Mesothelial cell of epicardium (in vitro differentiated cells): ENCODE results near the gene VPS26B. TPM values are rescaled to one million over a fixed set of nuclear protein-coding genes. Genes with fewer than 3 reads are reported as not detected.

Experiments used
- DNase-seq, 2 experiments: peaks; one replicate each; pipeline ENCODE4 v3.0.0; 2021; ENCODE audit warnings: low spot score in 2 of 2; ENCODE audit not compliant: unreplicated experiment in 2 of 2
- H3K27ac Mint-ChIP-seq: 2 replicates; pipeline ENCODE4 v1.8.0; 2021; ENCODE audit warnings: mixed read lengths
- H3K27me3 Mint-ChIP-seq: 2 replicates; pipeline ENCODE4 v1.8.0; 2021; ENCODE audit warnings: low read depth, mixed read lengths
- H3K36me3 Mint-ChIP-seq: 2 replicates; pipeline ENCODE4 v1.8.0; 2021; ENCODE audit warnings: mixed read lengths
- H3K4me1 Mint-ChIP-seq: 2 replicates; pipeline ENCODE4 v1.8.0; 2021; ENCODE audit warnings: mixed read lengths
- H3K4me3 Mint-ChIP-seq: 2 replicates; pipeline ENCODE4 v1.8.0; 2021; ENCODE audit warnings: mild to moderate bottlenecking, moderate library complexity, mixed read lengths
- H3K9me3 Mint-ChIP-seq: 2 replicates; pipeline ENCODE4 v1.8.0; 2021; ENCODE audit warnings: mixed read lengths
- CTCF ChIP-seq: fragments of 200-600 bp; sonication (generic); IDR thresholded peaks from one replicate; pipeline ENCODE4 v1.5.0; 2021; ENCODE audit warnings: antibody characterized with exemption; ENCODE audit not compliant: unreplicated experiment
- total RNA-seq: library from RNA; stranded (reverse); gene quantifications from 3 replicates; pipeline ENCODE4 v1.2.1, GENCODE V29; 2021

VPS26B gene
- total RNA-seq, 1 donor from 2014 or later = 47.8 TPM

- DNase-seq = no peak
- Mint-ChIP-seq H3K4me3 (no peak overlapping the region), H3K36me3 (no peaks in the 10 kb centered on the region), H3K9me3 (no peaks in the 10 kb centered on the region), H3K27me3 (peaks cover 13% of the 10 kb centered on the region), H3K27ac (no peak overlapping the region), H3K4me1 (no peaks in the 10 kb centered on the region)
- no peak for TF ChIP-seq CTCF
These were observed 64.0 kb downstream of the VPS26B start for GRCh38 chr11:134288486-134288885.

DNA sequence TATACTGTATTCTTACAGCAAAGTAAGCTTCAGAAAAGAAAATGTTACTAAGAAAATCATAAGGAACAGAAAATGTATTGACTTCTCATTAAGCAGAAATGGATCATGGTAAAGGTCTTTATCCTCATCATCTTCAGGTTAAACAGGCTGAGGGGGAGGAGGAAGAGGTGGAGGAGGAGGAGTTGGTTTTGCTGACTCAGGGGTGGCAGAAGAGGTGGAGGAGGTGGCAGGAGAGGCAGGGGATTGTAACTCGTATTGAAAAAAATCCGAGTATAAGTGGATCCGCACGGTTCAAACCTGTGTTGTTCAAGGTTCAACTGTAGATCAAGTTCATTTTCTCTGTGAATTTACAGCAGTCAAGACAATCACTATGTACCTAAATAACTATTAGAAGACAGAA is 64.7 kb downstream of the VPS26B start:
- Mint-ChIP-seq H3K27ac (no peak overlapping the region), H3K36me3 (no peaks in the 10 kb centered on the region), H3K4me1 (no peaks in the 10 kb centered on the region), H3K27me3 (peaks cover 6% of the 10 kb centered on the region), H3K9me3 (no peaks in the 10 kb centered on the region), H3K4me3 (no peak overlapping the region)
- no peak for TF ChIP-seq CTCF
- no peak for DNase-seq

DNA sequence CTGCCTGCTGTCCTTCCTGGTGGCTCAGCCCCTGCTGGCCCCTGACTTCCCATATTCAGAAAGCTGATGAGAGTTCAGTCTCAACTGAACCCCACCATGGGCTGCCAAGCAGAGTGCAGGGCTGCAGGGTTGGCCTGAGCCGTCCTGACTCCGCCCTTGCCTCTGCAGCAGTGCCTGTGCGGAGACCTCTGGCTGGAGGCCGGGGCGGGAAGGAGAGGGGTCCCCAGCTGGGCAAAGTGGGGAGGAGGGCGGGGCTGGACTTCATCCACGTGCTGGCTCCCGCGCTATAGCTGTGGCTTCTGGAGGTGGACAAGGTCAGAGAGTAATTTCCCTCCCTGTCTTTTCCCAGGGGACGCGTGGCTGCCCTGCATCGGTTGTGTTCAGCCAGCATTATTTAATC is 65.3 kb downstream of the VPS26B start:
- no peak for DNase-seq
- peaks cover 3% of the 10 kb centered on the region for H3K27me3 Mint-ChIP-seq
- no peak for TF ChIP-seq CTCF
- no peaks in the 10 kb centered on the region for H3K9me3 Mint-ChIP-seq
- no peaks in the 10 kb centered on the region for H3K4me1 Mint-ChIP-seq
- H3K27ac Mint-ChIP-seq = no peak overlapping the region
- H3K4me3 Mint-ChIP-seq = no peak overlapping the region
- H3K36me3 Mint-ChIP-seq = no peaks in the 10 kb centered on the region

DNA sequence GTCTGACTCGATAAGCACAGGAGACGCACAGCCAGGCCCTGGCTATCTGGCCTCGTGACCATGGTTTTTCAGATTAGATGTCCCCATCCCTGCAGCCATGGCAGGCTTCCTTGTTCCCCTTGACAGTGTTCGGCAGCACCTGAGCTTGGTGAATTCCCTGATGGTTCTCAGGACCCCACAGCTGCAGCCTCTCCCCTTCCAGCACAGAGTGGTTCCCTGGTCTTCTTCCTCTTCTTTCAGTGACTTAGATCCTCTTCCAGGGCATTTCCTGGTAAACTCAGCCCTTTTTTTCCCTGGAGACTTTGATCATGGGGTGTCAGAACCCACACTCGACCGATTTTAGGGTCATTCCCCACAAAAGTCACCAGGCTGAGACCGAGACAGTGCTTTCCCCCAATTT is 66.2 kb downstream of the VPS26B start:
- no peak overlapping the region for H3K27ac Mint-ChIP-seq
- H3K27me3 Mint-ChIP-seq = peaks cover 3% of the 10 kb centered on the region
- no peaks in the 10 kb centered on the region for H3K36me3 Mint-ChIP-seq
- H3K4me3 Mint-ChIP-seq = no peak overlapping the region
- DNase-seq = no peak
- H3K4me1 Mint-ChIP-seq = no peaks in the 10 kb centered on the region
- no peak for TF ChIP-seq CTCF
- no peaks in the 10 kb centered on the region for H3K9me3 Mint-ChIP-seq

DNA sequence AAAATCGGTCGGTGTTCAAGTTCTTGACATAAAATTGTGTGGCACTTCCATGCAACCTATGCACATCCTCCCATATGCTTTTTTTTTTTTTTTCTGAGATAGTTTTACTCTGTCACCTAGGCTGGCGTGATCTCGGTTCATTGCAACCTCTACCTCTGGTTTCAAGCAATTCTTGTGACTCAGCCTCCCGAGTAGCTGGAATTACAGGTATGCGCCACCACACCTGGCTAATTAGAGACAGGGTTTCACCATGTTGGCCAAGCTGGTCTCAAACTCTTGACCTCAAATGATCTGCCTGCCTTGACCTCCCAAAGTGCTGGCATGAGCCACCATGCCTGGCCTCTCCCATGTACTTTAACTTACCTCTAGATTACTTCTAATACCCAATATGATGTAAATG is 66.7 kb downstream of the VPS26B start:
- H3K4me1 Mint-ChIP-seq = no peaks in the 10 kb centered on the region
- peaks cover 1% of the 10 kb centered on the region for H3K27me3 Mint-ChIP-seq
- no peak for DNase-seq
- H3K9me3 Mint-ChIP-seq = no peaks in the 10 kb centered on the region
- no peaks in the 10 kb centered on the region for H3K36me3 Mint-ChIP-seq
- no peak overlapping the region for H3K27ac Mint-ChIP-seq
- no peak for TF ChIP-seq CTCF
- H3K4me3 Mint-ChIP-seq = no peak overlapping the region

GRCh38 chr11:134292661-134293060 is 68.2 kb downstream of the VPS26B start:
- Mint-ChIP-seq H3K27ac (no peak overlapping the region), H3K4me1 (no peaks in the 10 kb centered on the region), H3K36me3 (no peaks in the 10 kb centered on the region), H3K9me3 (no peaks in the 10 kb centered on the region), H3K4me3 (no peak overlapping the region), H3K27me3 (peaks cover 1% of the 10 kb centered on the region)
- peak in 1 of 2 experiments; percentile 29 for DNase-seq
- TF ChIP-seq CTCF = no peak
